Nephron (organoid): ENCODE data around the gene COX7A2L.
"Not testable (repeated sequence)": the region's sequence is repeated elsewhere in the genome, so short reads cannot be mapped to it uniquely, and the experiment has no call there.

Source experiments
- H3K27ac Mint-ChIP-seq, 3 experiments: 2 replicates each; pipeline ENCODE4 v1.8.0; 2020; ENCODE audit warnings: mixed read lengths in 3 of 3, mild to moderate bottlenecking in 2 of 3, moderate library complexity in 1 of 3
- H3K27me3 Mint-ChIP-seq: 2 replicates; pipeline ENCODE4 v1.8.0; 2021; ENCODE audit warnings: low read depth, mild to moderate bottlenecking, moderate library complexity, mixed read lengths
- H3K36me3 Mint-ChIP-seq: 2 replicates; pipeline ENCODE4 v1.8.0; 2020; ENCODE audit warnings: low read depth, mixed read lengths
- H3K4me1 Mint-ChIP-seq: 2 replicates; pipeline ENCODE4 v1.8.0; 2020; ENCODE audit warnings: mixed read lengths
- H3K4me3 Mint-ChIP-seq, 3 experiments: 2 replicates each; pipeline ENCODE4 v1.8.0; 2020; ENCODE audit warnings: mild to moderate bottlenecking in 3 of 3, mixed read lengths in 3 of 3, moderate library complexity in 2 of 3
- H3K9me3 Mint-ChIP-seq: 2 replicates; pipeline ENCODE4 v1.8.0; 2020; ENCODE audit warnings: mixed read lengths
- TF ChIP-seq, protein P1 (sequence below), 3 experiments: fragments of 200-600 bp; sonication (generic); IDR thresholded peaks; one replicate each; pipeline ENCODE4 v1.5.0; 2021; ENCODE audit warnings: antibody characterized with exemption in 3 of 3; ENCODE audit not compliant: unreplicated experiment in 3 of 3

The COX7A2L gene

DNA sequence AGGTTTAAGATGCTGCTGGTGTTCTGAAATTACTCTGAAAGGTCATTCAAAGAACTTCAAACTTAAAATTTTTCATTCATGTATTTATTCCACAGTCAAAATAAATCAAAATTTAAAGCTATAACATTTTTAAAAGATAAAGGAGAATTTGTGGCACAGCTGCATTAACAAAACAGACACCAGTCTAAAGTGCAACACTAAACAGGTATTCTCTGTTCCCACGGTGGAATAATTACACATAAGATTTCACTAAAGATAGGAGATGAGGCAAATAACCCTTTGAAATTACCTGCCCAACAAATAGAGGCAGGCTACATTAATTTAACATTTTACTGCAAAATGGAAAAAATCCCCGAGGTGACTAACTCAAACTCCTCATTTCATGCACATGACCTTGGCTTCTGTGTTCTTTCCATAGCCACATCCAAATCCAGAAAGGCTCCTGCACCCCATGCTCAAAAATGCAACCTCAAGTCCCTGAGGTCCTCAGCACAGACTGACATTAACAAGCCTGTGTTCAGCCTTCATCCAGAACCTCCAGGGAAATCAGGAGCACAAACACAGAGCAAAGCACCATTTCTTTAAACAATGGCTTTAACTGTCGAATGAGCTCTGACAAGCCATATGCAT lies 10.5 kb downstream of the COX7A2L start:
- H3K36me3 Mint-ChIP-seq: peaks cover 61% of the 10 kb centered on the region
- no peaks in the 10 kb centered on the region for H3K9me3 Mint-ChIP-seq
- H3K27me3 Mint-ChIP-seq: no peaks in the 10 kb centered on the region
- no peak overlapping the region for H3K4me3 Mint-ChIP-seq
- H3K4me1 Mint-ChIP-seq: peaks cover 4% of the 10 kb centered on the region
- TF ChIP-seq, protein P1, sequence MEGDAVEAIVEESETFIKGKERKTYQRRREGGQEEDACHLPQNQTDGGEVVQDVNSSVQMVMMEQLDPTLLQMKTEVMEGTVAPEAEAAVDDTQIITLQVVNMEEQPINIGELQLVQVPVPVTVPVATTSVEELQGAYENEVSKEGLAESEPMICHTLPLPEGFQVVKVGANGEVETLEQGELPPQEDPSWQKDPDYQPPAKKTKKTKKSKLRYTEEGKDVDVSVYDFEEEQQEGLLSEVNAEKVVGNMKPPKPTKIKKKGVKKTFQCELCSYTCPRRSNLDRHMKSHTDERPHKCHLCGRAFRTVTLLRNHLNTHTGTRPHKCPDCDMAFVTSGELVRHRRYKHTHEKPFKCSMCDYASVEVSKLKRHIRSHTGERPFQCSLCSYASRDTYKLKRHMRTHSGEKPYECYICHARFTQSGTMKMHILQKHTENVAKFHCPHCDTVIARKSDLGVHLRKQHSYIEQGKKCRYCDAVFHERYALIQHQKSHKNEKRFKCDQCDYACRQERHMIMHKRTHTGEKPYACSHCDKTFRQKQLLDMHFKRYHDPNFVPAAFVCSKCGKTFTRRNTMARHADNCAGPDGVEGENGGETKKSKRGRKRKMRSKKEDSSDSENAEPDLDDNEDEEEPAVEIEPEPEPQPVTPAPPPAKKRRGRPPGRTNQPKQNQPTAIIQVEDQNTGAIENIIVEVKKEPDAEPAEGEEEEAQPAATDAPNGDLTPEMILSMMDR (IDR thresholded peaks at IDR 0.05; ENCODE audit: unreplicated experiment in 3 of 3): no peak
- no peak overlapping the region for H3K27ac Mint-ChIP-seq

DNA sequence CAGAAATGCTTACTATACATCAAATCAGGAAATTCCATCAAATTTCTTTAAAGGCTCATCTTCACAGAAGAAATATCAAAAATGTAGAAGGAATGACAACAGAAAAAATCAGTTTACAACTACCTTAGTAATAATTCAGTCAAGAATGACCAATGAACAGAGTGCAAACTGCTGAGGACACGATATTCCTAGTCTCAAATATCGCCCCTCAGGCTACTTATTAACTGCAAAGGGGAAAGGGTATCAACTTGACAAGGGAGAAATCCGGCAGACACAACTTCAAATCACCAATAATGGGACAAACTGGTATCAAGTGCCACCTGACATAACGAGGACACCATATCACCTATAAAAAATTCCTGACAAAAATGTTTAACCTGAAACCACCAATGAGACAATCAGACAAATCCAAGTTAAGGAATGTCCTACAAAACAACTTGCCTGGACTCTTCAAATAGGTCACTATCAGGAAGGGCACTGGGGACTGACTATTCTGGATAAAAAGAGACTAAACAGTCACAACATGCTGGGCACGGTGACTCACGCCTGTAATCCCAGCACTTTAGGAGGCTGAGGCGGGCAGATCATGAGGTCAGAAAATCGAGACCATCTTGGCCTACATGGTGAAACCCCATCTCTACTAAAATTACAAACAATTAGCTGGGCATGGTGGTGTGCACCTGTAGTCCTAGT lies 12.8 kb downstream of the COX7A2L start:
- H3K36me3 Mint-ChIP-seq: peaks cover 74% of the 10 kb centered on the region
- peaks cover 7% of the 10 kb centered on the region for H3K4me1 Mint-ChIP-seq
- TF ChIP-seq, protein P1 (IDR thresholded peaks at IDR 0.05; ENCODE audit: unreplicated experiment in 3 of 3): no peak
- H3K27ac Mint-ChIP-seq: no peak overlapping the region
- H3K27me3 Mint-ChIP-seq: no peaks in the 10 kb centered on the region
- H3K9me3 Mint-ChIP-seq: no peaks in the 10 kb centered on the region
- no peak overlapping the region for H3K4me3 Mint-ChIP-seq

DNA sequence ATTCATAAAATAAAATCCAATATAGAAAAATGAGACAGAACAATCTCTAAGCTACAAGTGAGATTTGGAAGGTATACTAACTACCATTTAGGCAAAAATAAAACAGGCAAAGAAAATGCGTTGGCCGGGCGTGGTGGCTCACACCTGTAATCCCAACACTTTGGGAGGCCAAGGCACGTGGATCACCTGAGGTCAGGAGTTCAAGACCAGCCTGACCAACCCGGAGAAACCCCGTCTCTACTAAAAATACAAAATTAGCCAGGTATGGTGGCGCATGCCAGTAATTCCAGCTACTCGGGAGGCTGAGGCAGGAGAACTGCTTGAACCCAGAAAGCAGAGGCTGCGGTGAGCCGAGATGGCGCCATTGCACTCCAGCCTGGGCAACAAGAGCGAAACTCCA lies 13.5 kb downstream of the COX7A2L start:
- H3K9me3 Mint-ChIP-seq, H3K27me3 Mint-ChIP-seq, H3K4me3 Mint-ChIP-seq, H3K27ac Mint-ChIP-seq: not testable (repeated sequence)
- Mint-ChIP-seq H3K36me3 (peaks cover 75% of the 10 kb centered on the region), H3K4me1 (peaks cover 15% of the 10 kb centered on the region)

DNA sequence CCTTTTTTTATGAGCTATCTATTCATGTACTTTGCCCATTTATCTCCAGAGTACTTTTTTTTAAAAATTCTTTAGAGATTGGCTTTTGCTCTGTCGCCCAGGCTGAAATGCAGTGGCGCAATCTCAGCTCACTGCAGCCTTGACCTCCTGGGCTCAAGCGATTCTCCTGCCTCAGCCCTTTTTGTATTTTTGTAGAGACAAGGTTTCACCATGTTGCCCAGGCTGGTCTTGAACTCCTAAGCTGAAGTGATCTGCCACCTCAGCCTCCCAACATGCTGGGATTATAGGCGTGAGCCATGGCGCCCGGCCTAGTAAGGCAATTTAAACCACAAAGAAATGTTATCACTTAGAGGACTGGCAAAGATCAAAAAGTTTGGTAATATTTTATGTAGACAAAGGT lies 14.2 kb downstream of the COX7A2L start:
- not testable (repeated sequence) for H3K27ac Mint-ChIP-seq, H3K9me3 Mint-ChIP-seq, H3K27me3 Mint-ChIP-seq, H3K4me3 Mint-ChIP-seq
- Mint-ChIP-seq H3K36me3 (peaks cover 72% of the 10 kb centered on the region), H3K4me1 (peaks cover 21% of the 10 kb centered on the region)

DNA sequence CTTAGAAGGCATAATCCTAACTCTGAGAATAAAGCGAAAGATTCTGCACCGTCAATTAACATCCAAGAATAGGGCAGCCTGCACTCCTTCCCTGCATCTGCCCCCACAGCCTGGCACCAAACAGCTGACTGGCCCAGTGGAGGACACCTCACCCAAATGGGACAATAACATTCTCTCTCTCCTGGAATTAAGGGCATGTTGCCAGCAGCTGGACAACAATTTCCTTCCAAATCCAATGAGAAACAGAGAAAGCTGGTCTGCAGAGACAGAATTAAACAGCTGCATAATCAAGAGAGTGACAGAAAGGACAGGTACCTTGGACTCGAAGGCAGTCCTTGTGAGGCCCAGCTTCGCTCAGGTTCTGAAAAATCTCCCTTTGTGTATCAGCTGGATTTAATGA lies 15.0 kb downstream of the COX7A2L start:
- H3K27me3 Mint-ChIP-seq: no peaks in the 10 kb centered on the region

DNA sequence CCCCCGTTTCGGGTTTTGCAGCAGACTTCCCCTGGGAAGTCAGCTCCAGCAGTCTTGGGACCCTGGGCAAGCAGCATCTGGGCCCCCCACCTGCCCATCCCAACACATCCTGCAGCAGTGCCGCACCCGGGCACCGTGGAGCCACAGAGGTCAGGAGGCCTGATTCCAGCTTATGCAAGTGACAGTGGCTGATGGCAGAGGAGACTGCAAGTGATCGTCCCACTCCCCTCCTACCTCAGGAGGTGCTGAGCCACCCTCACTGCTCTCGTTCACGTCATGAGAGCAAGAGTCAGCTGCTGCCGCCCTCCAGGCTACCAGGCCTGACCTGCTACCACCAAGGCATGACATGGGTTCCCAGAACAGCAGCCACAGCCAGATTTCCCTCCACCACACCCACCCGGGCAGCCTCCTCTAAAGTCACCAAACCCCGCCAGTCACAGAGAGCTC lies 18.2 kb downstream of the COX7A2L start:
- Mint-ChIP-seq H3K36me3 (peaks cover 64% of the 10 kb centered on the region), H3K9me3 (no peaks in the 10 kb centered on the region), H3K4me1 (peaks cover 29% of the 10 kb centered on the region), H3K27ac (peak overlapping the region; percentile 37 to 92 (median 89)), H3K4me3 (no peak overlapping the region), H3K27me3 (no peaks in the 10 kb centered on the region)
- TF ChIP-seq, protein P1 (IDR thresholded peaks at IDR 0.05; ENCODE audit: unreplicated experiment in 3 of 3): no peak

More for the DNA sequence above, 15.0 kb downstream of the COX7A2L start:
- Mint-ChIP-seq H3K4me3 (no peak overlapping the region), H3K4me1 (peaks cover 23% of the 10 kb centered on the region), H3K36me3 (peaks cover 65% of the 10 kb centered on the region), H3K9me3 (no peaks in the 10 kb centered on the region), H3K27ac (peak overlapping the region in 1 of 3 experiments; percentile 27)
- TF ChIP-seq, protein P1 (IDR thresholded peaks at IDR 0.05; ENCODE audit: unreplicated experiment in 3 of 3): no peak
